ENCODE results near the gene OGG1.

Gene OGG1

DNA sequence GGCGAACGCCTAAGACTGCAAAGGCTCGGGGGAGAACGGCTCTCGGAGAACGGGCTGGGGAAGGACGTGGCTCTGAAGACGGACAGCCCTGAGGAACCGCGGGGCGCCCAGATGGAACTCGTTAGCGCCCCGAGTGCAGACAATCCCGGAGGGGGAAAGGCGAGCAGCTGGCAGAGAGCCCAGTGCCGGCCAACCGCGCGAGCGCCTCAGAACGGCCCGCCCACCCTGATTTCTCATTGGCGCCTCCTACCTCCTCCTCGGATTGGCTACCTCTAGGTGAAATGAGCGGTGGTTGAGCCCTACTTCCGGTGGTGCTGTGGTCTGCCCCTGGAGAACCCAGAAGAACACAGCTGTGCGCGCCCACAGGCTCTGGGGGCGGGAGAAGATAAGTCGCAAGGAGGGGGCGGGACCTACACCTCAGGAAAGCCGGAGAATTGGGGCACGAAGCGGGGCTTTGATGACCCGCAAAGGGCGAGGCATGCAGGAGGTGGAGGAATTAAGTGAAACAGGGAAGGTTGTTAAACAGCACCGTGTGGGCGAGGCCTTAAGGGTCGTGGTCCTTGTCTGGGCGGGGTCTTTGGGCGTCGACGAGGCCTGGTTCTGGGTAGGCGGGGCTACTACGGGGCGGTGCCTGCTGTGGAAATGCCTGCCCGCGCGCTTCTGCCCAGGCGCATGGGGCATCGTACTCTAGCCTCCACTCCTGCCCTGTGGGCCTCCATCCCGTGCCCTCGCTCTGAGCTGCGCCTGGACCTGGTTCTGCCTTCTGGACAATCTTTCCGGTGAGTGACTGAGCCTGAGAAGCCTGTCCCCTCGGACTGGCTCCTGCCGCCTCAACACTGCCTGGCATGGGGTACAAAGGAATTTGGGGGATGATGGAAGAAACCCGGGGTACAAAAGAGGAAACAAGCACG is at the start of gene OGG1:
TSS of gene OGG1 (plus strand) at position 308 of the 911 bp plus-strand sequence. CDS start at position 643, 335 bp downstream.
- TF ChIP-seq, protein P1, sequence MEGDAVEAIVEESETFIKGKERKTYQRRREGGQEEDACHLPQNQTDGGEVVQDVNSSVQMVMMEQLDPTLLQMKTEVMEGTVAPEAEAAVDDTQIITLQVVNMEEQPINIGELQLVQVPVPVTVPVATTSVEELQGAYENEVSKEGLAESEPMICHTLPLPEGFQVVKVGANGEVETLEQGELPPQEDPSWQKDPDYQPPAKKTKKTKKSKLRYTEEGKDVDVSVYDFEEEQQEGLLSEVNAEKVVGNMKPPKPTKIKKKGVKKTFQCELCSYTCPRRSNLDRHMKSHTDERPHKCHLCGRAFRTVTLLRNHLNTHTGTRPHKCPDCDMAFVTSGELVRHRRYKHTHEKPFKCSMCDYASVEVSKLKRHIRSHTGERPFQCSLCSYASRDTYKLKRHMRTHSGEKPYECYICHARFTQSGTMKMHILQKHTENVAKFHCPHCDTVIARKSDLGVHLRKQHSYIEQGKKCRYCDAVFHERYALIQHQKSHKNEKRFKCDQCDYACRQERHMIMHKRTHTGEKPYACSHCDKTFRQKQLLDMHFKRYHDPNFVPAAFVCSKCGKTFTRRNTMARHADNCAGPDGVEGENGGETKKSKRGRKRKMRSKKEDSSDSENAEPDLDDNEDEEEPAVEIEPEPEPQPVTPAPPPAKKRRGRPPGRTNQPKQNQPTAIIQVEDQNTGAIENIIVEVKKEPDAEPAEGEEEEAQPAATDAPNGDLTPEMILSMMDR (IDR thresholded peaks at IDR 0.05; ENCODE audit: insufficient read depth, low read length, missing control alignments), result no peak
- CTCF ChIA-PET, result interaction anchor here (0.6 to 2.2 kb wide), 9 partner anchors 12 to 778 kb away, joined by 3 to 8 read pairs (median 4); partner anchors contain the start of genes ARPC4 and BRPF1
- DNase-seq (ENCODE audit: low read depth, low spot score), result peak; percentile 84
- POLR2A ChIA-PET, result interaction anchor here (0.6 to 3.1 kb wide), 6 partner anchors 10 to 353 kb away, joined by 3 to 24 read pairs (median 6); partner anchors contain the start of genes ARPC4, BRPF1, CAMK1 and TADA3
- H3K4me3 ChIP-seq (ENCODE audit: low read depth, low read length), result peak within 1 kb of the TSS; percentile 92

DNA sequence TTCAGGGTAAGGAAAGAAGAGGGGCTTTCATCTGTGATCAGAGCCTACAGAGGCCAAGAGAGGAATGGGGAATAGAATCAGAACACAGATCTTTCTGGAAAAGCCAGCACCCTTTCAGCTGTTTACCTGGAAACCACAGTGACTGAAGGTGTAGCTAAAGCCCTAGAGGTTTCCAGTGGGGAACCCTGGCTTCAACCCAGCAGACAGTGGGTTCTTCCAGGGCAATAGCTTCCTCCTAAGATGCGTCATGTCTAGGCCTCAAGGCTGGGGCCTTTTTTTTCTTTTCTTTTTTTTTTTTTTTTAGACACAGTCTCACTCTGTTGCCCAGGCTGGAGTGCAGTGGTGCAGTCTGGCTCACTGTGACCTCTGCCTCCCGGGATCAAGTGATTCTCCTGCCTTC is 49.2 kb upstream of the OGG1 start:
- POLR2A ChIA-PET, result no interaction called here
- no peak for DNase-seq (ENCODE audit: low read depth, low spot score)
- CTCF ChIA-PET, result interaction anchor here (1.3 kb wide), 1 partner anchor 8 kb away, joined by 3 read pairs; no protein-coding TSS in a partner anchor
- TF ChIP-seq, protein P1 (IDR thresholded peaks at IDR 0.05; ENCODE audit: insufficient read depth, low read length, missing control alignments), result no peak
- no peak overlapping the region for H3K4me3 ChIP-seq (ENCODE audit: low read depth, low read length)

DNA sequence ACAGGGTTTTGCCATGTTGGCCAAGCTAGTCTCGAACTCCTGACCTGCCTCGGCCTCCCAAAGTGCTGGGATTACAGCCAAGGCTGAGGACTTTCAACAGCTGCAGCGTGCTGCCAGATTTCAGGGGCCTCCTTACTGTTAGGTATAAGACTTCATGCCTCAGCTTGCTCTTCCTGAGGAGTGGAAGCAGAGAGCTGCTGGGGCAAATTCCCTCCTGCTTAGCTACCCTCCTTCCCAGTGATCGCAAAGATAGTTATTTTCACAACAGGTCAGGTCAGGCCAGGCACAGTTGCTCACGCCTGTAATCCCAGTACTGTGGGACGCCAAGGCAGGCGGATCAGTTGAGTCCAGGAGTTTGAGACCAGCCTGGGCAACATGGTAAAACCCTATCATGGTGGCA is 48.7 kb upstream of the OGG1 start:
- ChIA-PET POLR2A (no interaction called here), CTCF (interaction anchor here (1.3 kb wide), 1 partner anchor 8 kb away, joined by 3 read pairs; no protein-coding TSS in a partner anchor)
- no peak for DNase-seq (ENCODE audit: low read depth, low spot score)
- TF ChIP-seq, protein P1 (IDR thresholded peaks at IDR 0.05; ENCODE audit: insufficient read depth, low read length, missing control alignments), result no peak
- no peak overlapping the region for H3K4me3 ChIP-seq (ENCODE audit: low read depth, low read length)

DNA sequence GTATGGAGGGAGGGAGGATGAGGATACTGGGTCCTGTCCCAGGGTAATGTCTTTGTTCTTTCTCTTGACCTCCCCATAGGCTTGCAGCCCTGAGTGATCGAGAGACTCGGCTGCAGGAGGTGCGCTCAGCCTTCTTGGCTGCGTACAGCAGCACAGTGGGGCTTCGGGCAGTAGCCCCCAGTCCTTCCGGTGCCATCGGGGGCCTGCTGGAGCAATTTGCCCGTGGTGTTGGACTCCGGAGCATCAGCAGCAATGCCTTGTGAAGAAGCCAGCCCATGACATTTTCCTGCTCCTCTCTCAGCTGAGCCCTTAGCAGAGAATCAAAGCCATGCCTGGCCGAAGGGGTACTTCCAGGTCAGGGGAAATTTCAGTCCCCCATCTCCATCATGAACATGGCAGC is 48.0 kb upstream of the OGG1 start:
- ChIA-PET POLR2A (no interaction called here), CTCF (interaction anchor here (1.3 kb wide), 1 partner anchor 9 kb away, joined by 3 read pairs; no protein-coding TSS in a partner anchor)
- H3K4me3 ChIP-seq (ENCODE audit: low read depth, low read length), result no peak overlapping the region
- TF ChIP-seq, protein P1 (IDR thresholded peaks at IDR 0.05; ENCODE audit: insufficient read depth, low read length, missing control alignments), result no peak
- no peak for DNase-seq (ENCODE audit: low read depth, low spot score)

DNA sequence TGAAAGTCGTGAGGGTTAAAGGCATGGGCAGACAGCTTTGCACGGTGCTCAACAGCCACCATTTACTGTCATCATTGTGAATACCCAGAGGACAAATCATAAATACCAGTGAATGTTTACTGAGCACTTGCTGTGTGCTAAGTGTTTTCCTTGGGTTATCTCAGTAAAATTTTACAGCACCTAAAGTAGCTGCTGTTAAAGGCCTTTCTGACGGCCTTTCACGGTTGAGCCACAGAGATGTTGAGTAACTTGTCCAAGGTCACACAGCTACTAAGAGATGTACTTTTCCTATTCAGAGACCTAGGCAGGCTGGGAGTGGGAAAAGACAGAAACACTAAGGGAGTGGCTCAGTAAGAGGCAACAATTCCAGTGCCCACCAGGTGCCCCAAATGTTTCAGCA is 46.5 kb upstream of the OGG1 start:
- ChIA-PET POLR2A (no interaction called here), CTCF (interaction anchor here (0.9 kb wide), 1 partner anchor 12 kb away, joined by 3 read pairs; no protein-coding TSS in a partner anchor)
- TF ChIP-seq, protein P1 (IDR thresholded peaks at IDR 0.05; ENCODE audit: insufficient read depth, low read length, missing control alignments), result no peak
- no peak overlapping the region for H3K4me3 ChIP-seq (ENCODE audit: low read depth, low read length)
- no peak for DNase-seq (ENCODE audit: low read depth, low spot score)

DNA sequence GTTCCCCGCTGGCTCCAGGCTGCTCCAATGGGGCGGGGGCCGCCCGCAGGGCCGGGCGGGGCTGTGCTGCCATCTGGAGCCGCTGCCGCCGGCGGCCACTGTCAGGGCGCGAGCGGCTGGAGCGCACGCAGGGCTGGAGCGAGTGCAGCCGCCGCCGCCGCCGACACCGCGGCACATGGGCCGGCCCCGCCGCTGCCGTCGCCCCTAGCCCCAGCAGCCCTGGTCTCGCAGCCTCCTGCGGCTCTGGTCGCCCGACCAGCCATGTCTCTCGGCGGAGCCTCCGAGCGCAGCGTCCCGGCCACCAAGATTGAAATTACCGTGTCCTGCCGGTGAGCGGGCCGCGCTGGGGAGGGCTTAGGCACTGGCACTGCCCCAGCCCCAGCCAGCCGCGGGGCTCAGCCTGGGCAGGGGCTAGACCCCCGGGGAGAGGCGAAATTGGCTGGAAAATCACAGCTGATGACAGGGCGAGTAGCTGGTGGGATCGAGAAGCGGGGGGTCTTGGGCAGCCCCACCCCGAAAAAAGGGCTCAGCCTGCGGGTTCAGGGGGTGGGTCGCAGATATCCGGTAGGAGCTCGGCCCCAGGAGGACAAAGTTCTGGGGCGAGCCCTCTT is 45.9 kb upstream of the OGG1 start, which contains the start of gene CPNE9:
TSS of gene CPNE9 (plus strand) at position 98 of the 611 bp plus-strand sequence. CDS start at position 262, 164 bp downstream.
- TF ChIP-seq, protein P1 (IDR thresholded peaks at IDR 0.05; ENCODE audit: insufficient read depth, low read length, missing control alignments), result no peak
- peak within 1 kb of the TSS; percentile 23 for H3K4me3 ChIP-seq (ENCODE audit: low read depth, low read length)
- DNase-seq (ENCODE audit: low read depth, low spot score), result no peak
- POLR2A ChIA-PET, result no interaction called here
- CTCF ChIA-PET, result interaction anchor here (0.6 kb wide), 1 partner anchor 231 kb away, joined by 3 read pairs; no protein-coding TSS in a partner anchor
